ENCODE data around the gene OR7A17. TPM values are rescaled to one million over a fixed set of nuclear protein-coding genes. Genes with fewer than 3 reads are reported as not detected.

Gene OR7A17
- total RNA-seq, 1 experiment from 2014 or later: not detected

DNA sequence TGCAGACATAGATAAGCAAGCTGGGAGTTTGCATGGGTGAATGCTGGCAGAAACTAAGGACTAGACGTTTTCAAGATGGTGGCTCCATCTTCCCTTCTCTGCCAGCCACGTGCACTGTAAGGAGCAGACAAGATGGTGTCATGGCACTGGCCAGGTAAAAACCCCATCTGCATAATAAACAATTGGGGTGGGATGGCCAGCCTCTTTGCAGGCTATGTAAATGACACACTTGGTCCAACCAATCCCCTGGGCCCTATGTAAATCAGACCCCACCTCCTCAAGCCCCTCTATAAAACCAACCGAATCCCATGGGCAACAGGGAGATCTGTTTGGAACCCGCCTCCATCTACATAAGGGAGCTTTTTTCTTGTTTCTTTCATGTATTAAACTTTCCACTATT lies 48.5 kb downstream of the OR7A17 start:
- ChIA-PET POLR2A (ENCODE audit: unreplicated experiment) (no interaction called here), CTCF (no interaction called here)
- H3K4me1 ChIP-seq (ENCODE audit: insufficient read depth, low read length): no peaks in the 10 kb centered on the region
- no peak overlapping the region for H3K9ac ChIP-seq (ENCODE audit: low read length)
- H3K4me3 ChIP-seq (ENCODE audit: low read length): no peak overlapping the region
- no peaks in the 10 kb centered on the region for H3K9me3 ChIP-seq (ENCODE audit: low read length)
- ATAC-seq (no peak), DNase-seq (no peak)
- H3F3A ChIP-seq (ENCODE audit: low read length, unreplicated experiment): no peaks in the 10 kb centered on the region
- no peak overlapping the region for H2AFZ ChIP-seq (ENCODE audit: low read length)
- no peak overlapping the region for H3K27ac ChIP-seq (ENCODE audit: low read length)
- intact Hi-C loops (cut with micrococcal nuclease): no loop called here
- no TSS peak for BruUV-seq (replicated peaks)
- H3K27me3 ChIP-seq (ENCODE audit: low read length): peaks cover 42% of the 10 kb centered on the region
- no peaks in the 10 kb centered on the region for H4K20me1 ChIP-seq (ENCODE audit: low read length)
- H3K79me2 ChIP-seq (ENCODE audit: low read length): no peaks in the 10 kb centered on the region
- H3K9me2 ChIP-seq (replicated peaks; ENCODE audit: low read length): no peaks in the 10 kb centered on the region
- no peak overlapping the region for H3K4me2 ChIP-seq (ENCODE audit: low read length)
- H3K36me3 ChIP-seq (ENCODE audit: low read depth, low read length): no peaks in the 10 kb centered on the region
- TF ChIP-seq EZH2phosphoT487 (IDR thresholded peaks at IDR 0.05; ENCODE audit: borderline replicate concordance, low read length) (no peak), EZH2 (IDR thresholded peaks at IDR 0.05; ENCODE audit: low read length, unreplicated experiment) (no peak)
- TF ChIP-seq, protein P1, sequence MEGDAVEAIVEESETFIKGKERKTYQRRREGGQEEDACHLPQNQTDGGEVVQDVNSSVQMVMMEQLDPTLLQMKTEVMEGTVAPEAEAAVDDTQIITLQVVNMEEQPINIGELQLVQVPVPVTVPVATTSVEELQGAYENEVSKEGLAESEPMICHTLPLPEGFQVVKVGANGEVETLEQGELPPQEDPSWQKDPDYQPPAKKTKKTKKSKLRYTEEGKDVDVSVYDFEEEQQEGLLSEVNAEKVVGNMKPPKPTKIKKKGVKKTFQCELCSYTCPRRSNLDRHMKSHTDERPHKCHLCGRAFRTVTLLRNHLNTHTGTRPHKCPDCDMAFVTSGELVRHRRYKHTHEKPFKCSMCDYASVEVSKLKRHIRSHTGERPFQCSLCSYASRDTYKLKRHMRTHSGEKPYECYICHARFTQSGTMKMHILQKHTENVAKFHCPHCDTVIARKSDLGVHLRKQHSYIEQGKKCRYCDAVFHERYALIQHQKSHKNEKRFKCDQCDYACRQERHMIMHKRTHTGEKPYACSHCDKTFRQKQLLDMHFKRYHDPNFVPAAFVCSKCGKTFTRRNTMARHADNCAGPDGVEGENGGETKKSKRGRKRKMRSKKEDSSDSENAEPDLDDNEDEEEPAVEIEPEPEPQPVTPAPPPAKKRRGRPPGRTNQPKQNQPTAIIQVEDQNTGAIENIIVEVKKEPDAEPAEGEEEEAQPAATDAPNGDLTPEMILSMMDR (conservative IDR thresholded peaks at IDR 0.05; ENCODE audit: low read depth, low read length): no peak

DNA sequence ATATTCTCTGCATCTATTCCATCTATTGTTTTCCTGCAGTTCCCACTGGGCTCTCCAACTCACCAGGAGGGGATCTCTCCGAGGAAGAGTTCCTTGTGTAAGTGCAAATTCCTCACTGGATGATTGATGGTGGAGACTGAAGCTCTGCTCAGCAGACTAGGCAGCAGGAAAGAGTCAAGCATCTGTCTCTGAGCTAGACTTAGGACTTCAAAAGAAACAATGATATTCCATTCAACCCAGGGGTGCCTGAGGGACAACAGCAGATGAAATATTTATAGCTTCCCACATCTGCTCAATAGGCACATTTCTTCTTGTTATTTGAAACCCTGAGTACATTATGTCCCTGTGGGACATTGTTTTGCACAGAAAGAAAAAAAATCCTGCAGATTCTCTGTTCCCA lies 50.9 kb downstream of the OR7A17 start, which contains the start of the genes OR7A5 and OR7C1:
OR7A5 (minus strand) TSS at position 175 of the 400 bp plus-strand sequence. CDS start 6,944 bp downstream, outside the sequence.
OR7C1 (minus strand) TSS at position 175 of the 400 bp plus-strand sequence. CDS start 35,049 bp downstream, outside the sequence.
- CTCF ChIA-PET: no interaction called here

DNA sequence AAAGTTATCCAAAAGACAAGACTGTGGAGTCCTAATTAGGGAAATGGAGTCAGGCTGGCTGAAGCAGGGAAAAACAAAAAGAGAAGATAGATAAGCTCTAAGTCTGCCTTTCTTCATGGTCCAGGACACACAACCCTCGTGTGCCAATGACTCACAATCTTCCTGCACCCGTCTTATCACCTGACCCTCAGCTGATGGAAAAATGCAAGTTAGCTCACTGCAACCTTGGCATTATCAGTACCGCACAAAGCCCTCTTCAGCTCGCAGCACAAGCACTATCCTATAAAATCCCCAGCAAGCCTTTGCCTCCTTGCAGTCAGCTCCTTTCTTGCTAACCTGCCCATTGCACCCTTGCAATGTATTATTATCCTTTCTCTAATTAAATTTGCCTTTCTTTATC lies 55.2 kb downstream of the OR7A17 start:
- no peaks in the 10 kb centered on the region for H3K79me2 ChIP-seq (ENCODE audit: low read length)
- no peak overlapping the region for H2AFZ ChIP-seq (ENCODE audit: low read length)
- peaks cover 8% of the 10 kb centered on the region for H3K4me1 ChIP-seq (ENCODE audit: insufficient read depth, low read length)
- ATAC-seq (no peak), DNase-seq (no peak)
- no peaks in the 10 kb centered on the region for H3K36me3 ChIP-seq (ENCODE audit: low read depth, low read length)
- CTCF ChIA-PET: no interaction called here
- peaks cover 4% of the 10 kb centered on the region for H3F3A ChIP-seq (ENCODE audit: low read length, unreplicated experiment)
- H3K27me3 ChIP-seq (ENCODE audit: low read length): peaks cover 48% of the 10 kb centered on the region
- TF ChIP-seq EZH2 (IDR thresholded peaks at IDR 0.05; ENCODE audit: low read length, unreplicated experiment): no peak
- TF ChIP-seq EZH2phosphoT487 (IDR thresholded peaks at IDR 0.05; ENCODE audit: borderline replicate concordance, low read length): no peak
- TF ChIP-seq, protein P1 (conservative IDR thresholded peaks at IDR 0.05; ENCODE audit: low read depth, low read length): no peak
- no peaks in the 10 kb centered on the region for H3K9me2 ChIP-seq (replicated peaks; ENCODE audit: low read length)
- H3K4me2 ChIP-seq (ENCODE audit: low read length): no peak overlapping the region
- H3K27ac ChIP-seq (ENCODE audit: low read length): no peak overlapping the region
- POLR2A ChIA-PET (ENCODE audit: unreplicated experiment): interaction anchor here (0.5 kb wide), 1 partner anchor 15 kb away, joined by 4 read pairs; no protein-coding TSS in a partner anchor
- no peaks in the 10 kb centered on the region for H3K9me3 ChIP-seq (ENCODE audit: low read length)
- H3K4me3 ChIP-seq (ENCODE audit: low read length): no peak overlapping the region
- intact Hi-C loops (cut with micrococcal nuclease): no loop called here
- peaks cover under 1% of the 10 kb centered on the region; the same call in 1 of the 2 replicates for H4K20me1 ChIP-seq (ENCODE audit: low read length)
- BruUV-seq (replicated peaks): no TSS peak
- H3K9ac ChIP-seq (ENCODE audit: low read length): no peak overlapping the region

More for the DNA sequence above, 50.9 kb downstream of the OR7A17 start, which contains the start of the genes OR7A5 and OR7C1:
- no TSS peak for BruUV-seq (replicated peaks)
- intact Hi-C loops (cut with micrococcal nuclease): no loop called here
- H3K9me2 ChIP-seq (replicated peaks; ENCODE audit: low read length): no peaks in the 10 kb centered on the region
- no peak within 1 kb of the TSS for H3K4me3 ChIP-seq (ENCODE audit: low read length)
- no peaks in the 10 kb centered on the region for H3F3A ChIP-seq (ENCODE audit: low read length, unreplicated experiment)
- H3K9ac ChIP-seq (ENCODE audit: low read length): no peak within 1 kb of the TSS
- TF ChIP-seq, protein P1 (conservative IDR thresholded peaks at IDR 0.05; ENCODE audit: low read depth, low read length): no peak
- TF ChIP-seq EZH2 (IDR thresholded peaks at IDR 0.05; ENCODE audit: low read length, unreplicated experiment): no peak
- H3K9me3 ChIP-seq (ENCODE audit: low read length): no peaks in the 10 kb centered on the region
- H3K27me3 ChIP-seq (ENCODE audit: low read length): peaks cover 48% of the 10 kb centered on the region
- H3K79me2 ChIP-seq (ENCODE audit: low read length): no peaks in the 10 kb centered on the region
- H3K4me2 ChIP-seq (ENCODE audit: low read length): no peak within 1 kb of the TSS
- no peak within 1 kb of the TSS for H3K27ac ChIP-seq (ENCODE audit: low read length)
- H3K4me1 ChIP-seq (ENCODE audit: insufficient read depth, low read length): no peaks in the 10 kb centered on the region
- H4K20me1 ChIP-seq (ENCODE audit: low read length): no peaks in the 10 kb centered on the region
- ATAC-seq: no peak
- no peaks in the 10 kb centered on the region for H3K36me3 ChIP-seq (ENCODE audit: low read depth, low read length)
- H2AFZ ChIP-seq (ENCODE audit: low read length): no peak within 1 kb of the TSS
- no peak for DNase-seq
- POLR2A ChIA-PET (ENCODE audit: unreplicated experiment): no interaction called here
